SW480 (cell line): ENCODE results near the gene TWNK.
A peak's percentile ranks its signal among the peaks of the same experiment; 100 is the strongest.

ENCODE experiments used
- DNase-seq: peaks from one replicate; pipeline ENCODE4 v3.0.0-alpha.2; 2016; ENCODE audit warnings: low spot score

The TWNK gene

DNA sequence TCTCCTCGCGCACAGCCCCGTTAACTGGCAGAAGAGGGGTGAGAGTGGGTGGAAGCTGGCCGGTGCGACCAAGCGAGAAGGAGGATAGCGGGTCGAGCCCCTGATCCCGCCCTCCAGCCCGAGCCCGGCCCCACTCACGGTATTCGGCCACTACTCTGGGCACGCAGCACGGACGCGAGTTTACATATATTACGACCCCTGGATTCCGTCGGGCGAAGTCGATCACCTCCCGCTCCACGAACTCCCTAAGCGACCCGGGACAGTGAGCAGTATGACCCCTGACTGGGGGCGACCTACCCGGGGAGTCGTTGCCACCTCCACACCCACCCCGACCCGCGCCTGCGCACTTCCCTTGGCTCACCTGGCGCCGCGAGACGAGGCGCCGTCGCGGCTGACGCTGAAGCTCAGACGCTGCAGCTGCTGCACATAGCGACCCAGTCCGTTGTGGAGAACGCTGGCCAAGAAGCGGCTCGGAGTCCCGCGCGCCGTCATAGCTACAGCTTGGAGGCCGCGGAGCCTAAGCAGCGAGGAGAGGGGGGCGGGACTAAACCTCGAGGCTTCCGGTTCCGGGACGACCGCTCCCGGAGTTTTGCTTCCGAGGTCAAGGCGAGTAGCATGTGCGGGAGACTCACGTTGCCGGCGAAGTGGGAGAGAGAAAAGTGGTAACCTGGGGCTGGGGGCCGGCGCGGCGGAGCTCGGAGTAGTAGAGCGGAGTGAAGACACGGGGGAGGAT is at the start of gene TWNK, which contains the start of gene MRPL43:
Gene TWNK (plus strand): TSS at position 592 of the 733 bp plus-strand sequence. CDS start 668 bp downstream, outside the sequence.
Gene MRPL43 (minus strand): TSS at position 546 of the 733 bp plus-strand sequence. CDS start 54 bp downstream, at position 492.
- peak; percentile 70 for DNase-seq

DNA sequence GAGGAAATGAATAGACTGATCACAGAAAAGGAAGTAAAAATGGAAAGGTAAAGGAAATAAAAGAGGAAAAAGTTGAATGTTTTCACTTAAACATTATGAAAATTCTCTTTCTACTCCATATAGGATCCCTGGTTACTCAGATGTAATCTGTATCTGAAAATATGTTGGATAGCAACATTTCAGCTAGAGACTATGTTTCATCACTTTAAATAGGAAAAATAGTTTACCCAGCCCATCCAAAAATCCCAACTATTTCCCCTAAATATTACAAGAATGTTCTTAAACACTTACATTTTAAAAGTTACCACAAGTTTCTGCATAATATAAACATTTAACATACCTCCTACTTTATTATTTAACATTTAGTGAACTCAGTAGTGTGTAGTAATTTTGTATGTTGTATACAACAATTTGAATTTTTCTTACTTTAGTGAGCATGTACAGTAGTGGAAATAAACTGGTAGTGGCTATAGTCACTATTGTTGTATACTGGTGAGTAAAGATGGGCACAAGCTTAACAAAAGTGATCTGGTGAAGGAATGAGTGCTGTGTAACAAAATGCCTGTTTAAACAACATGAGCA is 47.5 kb upstream of the TWNK start:
- DNase-seq = no peak

DNA sequence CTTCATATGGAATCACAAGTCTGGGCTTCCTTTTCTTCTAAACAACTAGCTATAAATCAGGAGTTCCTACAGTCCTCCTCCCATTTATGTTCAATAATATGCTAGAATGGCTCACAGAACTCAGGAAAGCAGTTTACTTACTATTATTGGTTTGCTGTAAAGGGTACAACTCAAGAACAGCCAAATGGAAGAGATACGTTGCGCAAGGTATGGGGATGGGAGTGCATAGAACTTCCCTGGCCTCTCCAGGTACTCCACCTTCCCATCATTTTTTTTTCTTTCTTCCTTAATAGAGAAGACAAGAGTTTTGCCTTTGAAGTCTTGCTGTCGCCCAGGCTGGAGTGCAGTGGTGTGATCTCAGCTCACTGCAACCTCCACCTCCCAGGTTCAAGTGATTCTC is 45.1 kb upstream of the TWNK start:
- no peak for DNase-seq

DNA sequence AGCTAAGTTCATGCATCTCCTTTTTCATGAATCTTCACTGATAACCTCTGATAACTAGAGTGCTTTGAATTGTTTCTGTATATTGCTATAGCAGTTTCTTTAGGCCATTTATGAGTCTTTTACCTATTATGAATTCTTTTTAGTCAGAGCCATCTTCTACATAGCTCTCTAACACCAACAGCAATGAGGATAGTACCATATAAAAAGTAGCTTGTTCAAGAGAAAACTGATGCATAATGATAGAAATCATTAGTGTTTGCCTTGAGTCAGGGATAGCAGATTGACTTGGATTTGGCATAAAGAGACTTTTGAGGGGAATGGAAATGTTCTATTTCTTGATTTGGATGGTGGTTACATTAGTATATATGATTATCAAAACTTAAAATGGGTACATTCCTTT is 43.8 kb upstream of the TWNK start:
- no peak for DNase-seq

DNA sequence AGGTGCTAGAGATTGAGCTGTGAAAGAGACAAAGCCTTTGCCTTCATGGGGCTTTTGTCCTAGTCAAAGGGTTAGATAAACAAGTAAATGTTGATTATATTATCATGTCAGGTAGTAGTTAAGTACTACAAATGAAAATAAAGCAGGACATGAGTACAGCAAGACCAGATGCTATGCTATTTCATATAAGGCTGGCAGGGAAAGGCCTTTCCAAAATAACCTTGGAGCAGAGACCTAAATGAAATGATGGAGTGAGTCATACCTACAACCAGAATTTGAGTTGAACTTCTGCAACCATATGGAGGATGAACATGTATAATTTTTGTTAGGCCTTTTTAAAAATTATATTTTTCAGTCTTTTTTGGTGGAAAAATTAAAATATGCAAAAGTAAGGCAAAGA is 41.6 kb upstream of the TWNK start:
- DNase-seq = no peak

DNA sequence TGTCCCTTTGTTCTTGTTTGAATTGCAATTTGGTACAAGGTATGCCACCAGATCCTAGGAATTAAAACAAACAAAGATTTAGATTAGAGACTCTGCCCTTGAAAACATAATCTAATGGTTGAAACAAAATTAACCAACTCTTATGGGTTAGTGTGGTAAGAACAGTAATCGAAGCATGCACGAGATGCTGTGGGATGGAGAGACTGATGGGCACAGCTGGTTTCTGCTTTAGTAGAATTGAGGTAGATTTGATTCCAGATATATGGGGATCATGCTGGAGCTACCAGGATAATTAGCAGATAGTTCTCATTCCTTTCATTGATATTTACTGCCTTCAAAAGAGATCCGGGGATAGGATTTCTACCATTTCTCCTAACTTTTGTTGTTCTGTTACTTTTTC is 38.4 kb upstream of the TWNK start:
- DNase-seq = no peak

DNA sequence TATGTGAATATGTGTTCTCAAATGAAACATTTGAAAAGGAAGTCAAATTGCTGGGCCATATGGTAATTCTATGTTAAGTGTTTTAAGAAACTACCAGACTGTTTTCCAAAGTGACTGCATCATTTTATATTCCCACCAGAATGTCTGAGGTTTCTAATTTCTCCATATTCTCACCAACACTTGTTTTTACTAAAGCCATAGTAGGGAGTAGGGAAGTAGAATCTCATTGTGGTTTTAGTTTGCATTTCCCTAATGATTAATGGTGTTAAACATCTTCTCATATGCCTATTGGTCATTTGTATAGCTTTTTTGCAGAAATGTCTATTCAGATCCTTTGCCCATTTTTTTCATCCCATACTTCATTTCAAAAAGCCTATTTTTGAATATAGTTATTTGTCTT is 27.1 kb upstream of the TWNK start:
- no peak for DNase-seq

DNA sequence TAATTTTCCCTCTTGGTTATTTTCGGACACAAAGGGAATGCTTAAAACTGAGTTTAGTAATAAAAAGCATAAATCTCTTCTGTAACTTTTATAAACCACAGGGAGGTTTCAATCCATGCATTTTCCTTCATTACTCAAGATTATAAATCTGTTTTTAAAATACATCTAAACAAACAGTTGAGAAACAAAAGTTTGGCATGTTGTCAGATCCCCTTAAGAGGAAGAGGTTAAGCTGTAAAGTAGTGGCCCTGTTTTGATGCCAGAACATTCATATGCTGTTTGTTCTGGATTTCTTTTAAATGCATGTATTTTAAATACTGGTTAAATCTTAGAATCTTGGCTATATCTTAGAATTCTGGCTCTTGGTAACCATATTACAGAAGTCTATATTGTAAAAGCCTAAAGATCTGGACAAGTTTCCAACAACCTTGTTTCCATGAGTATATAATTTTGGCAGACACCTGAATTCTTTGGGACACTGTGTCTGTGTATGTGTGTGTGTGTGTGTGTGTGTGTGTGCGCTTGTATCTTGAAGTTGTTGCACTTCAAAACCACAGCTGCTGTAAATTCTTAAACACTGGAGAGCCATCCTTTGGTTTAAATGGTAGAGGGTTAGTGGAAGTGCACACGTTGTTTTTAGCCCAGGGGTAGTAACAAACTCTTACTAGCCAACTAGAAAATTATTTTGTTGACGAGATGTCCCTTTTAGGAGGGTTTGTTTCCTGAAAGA is 24.8 kb upstream of the TWNK start:
- DNase-seq = no peak

DNA sequence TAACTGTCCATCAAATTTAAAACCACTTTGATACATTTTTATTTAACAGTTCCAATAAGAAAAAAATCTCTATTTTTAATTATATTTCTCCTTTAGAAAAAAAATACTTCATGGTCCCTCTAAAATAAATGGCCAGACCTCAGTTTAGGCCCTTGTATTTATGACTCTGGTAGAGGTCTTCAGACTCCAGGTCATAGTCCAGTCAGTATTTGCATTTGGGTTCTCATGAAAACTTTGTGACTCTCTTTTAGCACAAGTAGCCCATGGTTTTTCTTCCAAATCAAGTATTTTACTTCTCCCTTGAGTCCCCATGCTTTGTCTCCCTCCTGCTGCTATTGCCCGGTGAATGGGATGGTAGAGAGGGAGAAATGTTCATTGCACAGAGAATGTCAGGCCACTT is 23.5 kb upstream of the TWNK start:
- DNase-seq = no peak

DNA sequence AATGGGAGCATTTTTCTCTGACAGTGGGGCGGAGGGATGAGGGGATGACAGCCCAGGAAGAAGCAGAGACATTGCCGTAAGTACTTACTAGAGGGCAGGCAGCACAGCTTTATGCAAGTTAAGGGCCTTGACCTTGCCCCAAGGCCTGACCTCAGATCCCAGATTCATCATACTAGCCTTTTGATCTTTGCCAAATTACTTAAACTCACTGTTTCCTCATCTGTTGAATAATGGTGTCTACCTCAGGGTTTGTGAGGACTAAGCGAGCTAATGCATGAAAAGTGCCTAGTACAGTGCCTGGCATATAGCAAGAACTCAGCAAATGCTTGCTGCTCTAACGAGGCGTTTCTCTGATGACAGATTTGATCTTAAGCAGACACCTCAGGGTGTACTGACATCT is 21.5 kb upstream of the TWNK start:
- DNase-seq = no peak

DNA sequence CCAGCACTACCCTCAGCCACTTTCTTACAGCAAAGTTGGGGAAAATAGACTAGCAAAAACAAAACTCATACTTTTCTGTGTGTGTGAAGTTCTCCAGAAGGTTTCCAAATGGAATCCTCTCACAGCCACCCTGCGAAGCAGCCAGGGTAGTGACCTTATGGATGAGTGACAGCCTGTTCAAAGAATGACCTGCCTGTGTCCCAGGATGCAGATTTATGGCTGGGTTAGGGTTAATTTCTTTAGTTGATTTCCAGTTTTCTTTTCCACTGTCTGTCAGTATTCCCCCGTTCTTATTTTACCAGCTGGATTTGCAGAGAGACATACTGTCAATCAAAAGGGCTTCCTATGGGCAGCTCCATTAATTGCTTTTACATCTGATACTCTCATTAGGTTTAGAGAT is 20.5 kb upstream of the TWNK start:
- no peak for DNase-seq

DNA sequence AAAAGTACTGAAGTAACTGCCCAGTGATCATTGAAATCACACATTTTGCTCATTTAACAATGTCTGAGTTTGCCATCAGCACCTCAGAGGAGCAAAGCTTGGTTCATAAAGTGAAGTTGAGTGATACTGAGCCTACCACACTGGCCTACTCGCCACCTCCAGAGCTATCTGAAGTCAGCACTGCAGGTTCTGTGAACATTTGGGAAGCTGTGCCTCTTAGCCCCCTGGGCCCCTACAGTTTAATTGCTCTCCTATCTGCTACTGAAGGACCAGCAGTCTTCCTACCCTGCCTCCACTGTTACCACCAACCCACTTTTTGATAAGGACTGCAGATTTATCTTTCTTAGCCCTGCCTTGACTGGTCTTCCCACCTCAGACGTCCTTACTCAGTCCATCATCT is 20.0 kb upstream of the TWNK start:
- DNase-seq = no peak

DNA sequence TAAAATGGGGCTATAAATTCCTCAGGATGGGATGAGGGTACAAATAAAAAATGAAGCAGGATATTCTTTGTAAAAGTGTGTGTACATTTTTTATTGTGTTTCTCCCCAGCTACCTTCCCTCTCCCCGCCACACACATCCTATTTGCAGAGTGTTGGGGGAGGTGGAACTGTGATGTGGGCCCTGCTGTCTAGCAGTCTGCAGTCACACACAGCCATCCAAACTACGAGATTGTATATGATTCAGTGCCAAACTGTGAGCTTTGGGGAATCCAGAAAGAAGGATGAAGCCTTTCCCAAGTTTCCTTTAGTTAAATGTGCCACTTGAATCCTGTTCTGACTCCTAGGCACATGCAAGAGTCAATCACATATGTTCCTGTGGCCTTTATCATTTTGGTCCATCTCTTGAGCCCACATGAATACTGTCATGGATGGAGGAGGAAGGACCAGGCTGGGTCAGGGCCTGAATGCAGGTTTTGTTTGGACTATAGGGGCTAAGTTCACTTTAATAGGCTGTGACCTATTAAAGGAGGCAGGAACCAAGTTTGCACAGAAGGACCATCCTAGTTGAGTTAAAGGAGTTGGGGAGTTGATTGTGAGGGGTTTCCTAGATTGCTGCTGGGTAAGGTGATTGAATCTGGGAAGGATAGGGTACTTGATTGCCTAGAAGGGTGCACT is 19.1 kb upstream of the TWNK start:
- DNase-seq = no peak

DNA sequence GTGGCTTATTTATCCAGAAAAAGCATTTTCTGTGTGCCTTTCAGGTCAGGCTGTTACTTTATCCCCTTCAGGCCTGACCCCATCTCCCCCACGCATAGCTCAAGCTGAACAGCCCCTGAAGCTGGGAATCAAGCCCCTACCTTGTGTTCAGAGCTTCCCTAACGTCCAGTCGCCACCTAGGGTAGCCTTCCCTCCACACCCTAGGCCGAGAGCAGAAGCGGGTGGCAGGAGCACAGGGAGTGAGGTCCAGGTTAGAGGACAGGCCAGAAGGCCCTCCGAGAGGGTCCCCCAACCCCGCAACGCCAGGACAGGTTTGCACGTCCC is 18.5 kb upstream of the TWNK start:
- DNase-seq = peak; percentile 8

DNA sequence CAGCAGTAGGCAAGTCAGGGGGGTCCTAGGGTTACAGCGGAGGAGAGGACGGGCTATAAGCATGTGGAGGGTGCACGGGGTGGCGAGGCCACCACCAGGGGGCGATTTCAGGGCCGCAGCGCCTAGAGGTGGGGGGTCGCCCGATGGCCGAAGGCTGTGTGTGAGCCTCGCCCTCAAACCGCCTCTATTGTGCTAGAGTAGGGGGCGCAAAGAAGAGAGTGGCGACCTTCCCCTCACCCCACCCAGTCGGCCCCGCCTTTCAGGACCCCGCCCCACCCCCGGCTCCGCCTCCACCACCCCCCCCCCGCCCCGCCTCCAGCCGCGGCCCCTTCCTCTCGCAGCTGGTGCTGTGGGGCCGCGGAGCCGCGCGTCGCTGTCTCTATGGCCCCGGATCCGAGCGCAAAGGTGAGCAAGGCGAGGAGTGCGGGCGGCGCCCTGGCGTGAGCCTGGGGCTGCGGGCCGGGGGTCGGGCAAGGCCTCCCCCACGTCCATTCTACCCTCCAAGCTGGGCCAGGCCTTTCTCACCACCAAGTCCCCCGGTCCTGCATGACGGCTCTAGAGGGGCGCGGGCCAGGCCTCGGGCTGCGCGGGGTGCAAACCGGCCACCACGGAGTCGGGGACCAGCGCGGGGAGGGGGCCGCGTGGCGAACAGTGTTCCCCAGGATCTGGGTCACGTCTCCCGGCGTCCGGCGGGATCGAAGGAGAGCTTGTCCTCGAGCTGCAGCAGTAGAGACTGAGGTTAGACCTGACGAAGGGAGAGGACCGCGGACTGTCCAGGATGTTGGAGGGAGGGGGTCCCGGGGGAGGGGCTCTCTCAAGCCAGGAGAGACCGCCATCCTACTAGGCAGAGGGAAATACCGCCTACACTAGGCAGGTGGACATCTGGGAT is 17.9 kb upstream of the TWNK start, which contains the start of gene SEMA4G:
Gene SEMA4G (plus strand): TSS at position 318 of the 889 bp plus-strand sequence. CDS start 3,409 bp downstream, outside the sequence.
- DNase-seq = peak; percentile 34

DNA sequence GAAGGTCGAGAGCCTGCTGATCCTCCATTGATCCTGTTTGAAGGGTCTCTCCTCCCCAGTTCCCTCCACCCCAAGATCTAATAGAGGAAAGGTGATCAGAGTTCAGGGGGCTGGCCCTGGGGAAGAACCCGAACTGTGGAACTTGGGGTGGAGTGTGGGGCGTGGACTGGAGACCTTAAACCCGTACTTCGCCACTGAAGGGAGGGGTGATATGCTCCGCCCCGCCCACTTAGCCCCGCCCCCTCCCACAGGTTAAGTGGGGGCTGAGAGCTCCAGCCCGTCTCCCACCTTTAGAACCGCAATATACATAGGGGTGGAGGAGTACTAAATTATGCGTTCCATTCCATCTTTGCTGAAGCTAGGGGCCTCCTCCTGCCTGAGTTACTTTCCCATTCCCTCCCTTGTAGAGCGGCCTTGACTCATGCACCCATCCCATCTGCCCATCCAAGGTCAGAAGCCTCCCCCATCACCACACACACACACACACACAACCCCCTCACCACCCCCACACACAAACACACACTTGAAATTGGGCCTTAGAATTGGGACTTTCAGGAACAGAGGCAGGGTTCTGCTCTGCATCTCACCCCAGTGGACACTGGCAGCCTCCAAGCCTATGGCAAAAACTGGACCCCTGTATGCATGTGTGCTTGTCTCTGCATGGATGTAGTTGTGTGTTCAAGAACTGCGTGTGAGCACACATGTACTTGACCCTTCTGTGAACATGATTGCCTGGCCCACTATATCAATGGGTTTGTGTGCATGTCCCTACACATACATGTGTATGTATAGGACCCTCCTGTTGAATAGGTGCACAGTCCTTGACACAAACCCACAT is 17.0 kb upstream of the TWNK start:
- DNase-seq = peak; percentile 53

DNA sequence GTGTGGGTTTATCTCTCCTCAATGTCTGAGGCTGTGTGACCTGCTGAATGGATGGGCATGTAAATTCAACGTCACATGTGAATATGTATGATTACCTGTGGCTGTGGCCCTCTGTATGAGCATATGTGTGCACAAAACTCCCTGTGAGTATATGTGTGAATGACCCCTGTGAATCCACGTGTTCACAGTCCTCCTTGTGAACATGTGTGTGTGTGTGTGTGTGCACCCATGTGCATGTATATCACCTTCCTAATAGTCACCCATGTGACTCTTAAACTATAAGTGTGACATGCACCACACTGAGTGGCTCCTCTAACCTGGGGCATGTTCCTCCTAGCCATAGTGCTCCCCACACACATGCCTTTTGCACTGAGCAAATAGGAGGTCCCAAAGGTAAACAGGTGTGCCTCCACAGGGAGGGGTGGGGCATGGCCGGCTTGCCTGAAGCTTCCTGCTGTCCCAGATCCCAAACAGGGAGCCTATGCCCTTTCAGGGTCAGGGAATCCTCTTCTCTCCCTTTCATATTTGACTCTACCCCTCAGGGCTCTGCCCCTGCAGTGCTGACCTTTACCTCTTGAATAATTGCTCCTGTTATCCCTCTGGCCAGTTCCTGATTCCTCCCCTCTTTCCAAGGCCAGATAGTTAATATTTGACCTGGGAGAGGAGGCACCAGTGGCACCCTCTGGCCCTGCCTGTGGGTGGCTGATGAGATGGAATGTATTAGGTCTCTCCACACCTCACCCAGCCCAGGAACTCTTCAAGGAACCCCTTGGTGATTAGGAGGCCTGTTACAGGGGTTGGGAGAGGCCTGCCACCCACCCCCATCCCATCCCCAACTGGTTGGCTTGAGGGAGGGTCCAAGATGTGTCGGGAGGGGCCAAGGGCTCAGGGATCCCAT is 16.2 kb upstream of the TWNK start:
- DNase-seq = peak; percentile 68

DNA sequence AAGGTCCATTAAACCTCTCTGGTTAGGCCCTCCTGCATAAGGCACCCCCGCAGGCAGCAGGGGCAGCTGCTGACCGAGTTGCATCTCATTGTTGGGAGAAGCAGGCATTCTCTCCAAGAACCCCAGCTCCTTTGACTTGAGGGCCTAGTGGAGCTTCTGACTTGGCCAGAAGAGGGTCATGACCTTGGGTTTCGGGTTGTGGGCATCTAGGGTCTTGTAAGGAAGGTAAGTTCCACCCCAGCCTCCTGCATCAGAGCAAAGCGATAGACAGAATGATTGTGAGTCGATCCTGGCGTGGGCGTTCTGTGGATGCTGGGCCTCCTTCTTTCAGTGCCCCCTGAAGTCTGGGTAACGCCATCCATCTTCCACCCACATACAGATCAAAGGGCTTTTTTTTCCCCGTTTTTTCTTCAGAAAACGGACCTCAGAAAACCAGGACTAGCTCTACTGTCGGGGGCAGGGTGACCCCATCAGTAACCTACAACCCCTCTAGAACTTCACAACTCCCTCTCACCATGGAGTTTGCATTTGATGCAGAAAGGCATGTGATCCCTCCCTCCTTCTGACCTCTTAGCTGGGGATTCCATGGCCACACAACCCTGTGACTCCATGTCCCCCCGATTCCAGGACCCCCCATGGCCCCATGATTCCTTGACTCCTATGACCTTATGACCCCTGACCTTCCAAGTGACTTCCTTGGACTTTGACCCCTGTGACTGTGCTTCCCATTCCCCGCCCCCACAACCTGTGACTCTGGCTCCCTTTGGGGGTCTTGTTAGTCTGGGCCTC is 15.0 kb upstream of the TWNK start:
- no peak for DNase-seq
